Dedifferentiated amniotic fluid mesenchymal stem cell (primary cell): ENCODE measurements around the gene DNAJB2.

Source experiments
- DNase-seq: peaks from one replicate; pipeline ENCODE4 v3.0.0-alpha.2; 2016; ENCODE audit errors: extremely low spot score

DNAJB2 gene

GRCh38 chr2:219279151-219279915 is at the start of gene DNAJB2:
Gene DNAJB2, plus strand, starts transcription at chr2:219279366. Its CDS starts 468 bp downstream, at chr2:219279834.
- DNase-seq: peak; percentile 97

GRCh38 chr2:219230059-219230540 is 49.1 kb upstream of the DNAJB2 start:
- no peak for DNase-seq

DNA sequence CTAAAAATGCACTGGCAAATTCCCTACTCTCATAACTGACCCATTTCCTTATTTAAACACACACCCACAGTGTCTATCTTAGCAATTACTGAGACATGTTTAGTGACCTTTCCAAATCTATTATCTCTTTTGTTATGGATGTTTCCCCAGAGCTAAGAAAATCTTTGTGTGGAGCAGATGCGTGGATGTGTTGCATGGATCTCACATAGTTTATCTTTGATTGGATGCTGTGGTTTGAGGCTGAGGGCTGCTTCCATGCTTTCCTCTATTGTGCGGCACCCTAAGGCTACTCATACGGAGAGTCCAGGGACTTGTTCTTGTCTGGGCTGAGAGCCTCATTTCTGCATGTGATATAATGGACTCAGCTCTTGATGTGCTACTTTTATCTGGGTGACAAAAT is 44.8 kb upstream of the DNAJB2 start:
- no peak for DNase-seq

GRCh38 chr2:219243291-219243761 is 35.8 kb upstream of the DNAJB2 start:
- no peak for DNase-seq

DNA sequence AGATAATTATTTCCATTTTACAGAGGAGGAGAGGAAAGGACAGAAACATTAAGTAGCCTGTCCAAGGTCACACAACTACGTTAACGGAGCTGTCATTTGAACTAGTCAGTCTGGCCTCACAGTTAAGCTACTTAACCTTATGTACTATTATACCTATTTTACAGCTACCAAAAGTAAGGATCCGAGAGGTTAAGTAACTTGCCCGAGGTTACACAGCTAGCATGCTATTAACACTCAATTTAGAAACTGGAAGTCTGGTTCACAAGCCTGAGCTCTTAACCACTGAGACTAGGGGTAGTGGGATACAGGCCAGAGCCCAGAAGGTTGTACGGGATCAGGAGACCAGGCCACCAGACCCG is 34.4 kb upstream of the DNAJB2 start:
- DNase-seq: no peak

- peak; percentile 93 for DNase-seq
Measured at GRCh38 chr2:219245148-219245898, 33.8 kb upstream of the DNAJB2 start, which contains the start of the genes GLB1L and STK16. Gene GLB1L, minus strand, starts transcription at chr2:219245444. Its CDS starts 1,871 bp downstream, at chr2:219243573. Gene STK16, plus strand, starts transcription at chr2:219245479. Its CDS starts 521 bp downstream, at chr2:219246000.

DNA sequence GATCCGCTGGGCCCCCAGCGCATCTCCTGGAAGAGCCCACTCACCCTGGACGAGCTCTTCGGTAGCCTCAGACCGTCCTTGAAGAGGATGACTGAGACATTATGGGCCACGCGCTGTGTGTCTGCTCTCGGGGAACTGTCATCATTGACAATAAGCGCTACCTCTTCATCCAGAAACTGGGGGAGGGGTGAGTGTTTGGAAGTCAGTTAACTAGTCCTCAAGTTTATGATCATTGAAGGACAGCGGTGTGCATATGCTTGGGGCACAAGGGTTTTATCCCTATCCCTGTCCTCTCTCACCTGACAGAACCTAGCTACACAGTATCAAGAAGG is 33.3 kb upstream of the DNAJB2 start:
- DNase-seq: no peak

DNA sequence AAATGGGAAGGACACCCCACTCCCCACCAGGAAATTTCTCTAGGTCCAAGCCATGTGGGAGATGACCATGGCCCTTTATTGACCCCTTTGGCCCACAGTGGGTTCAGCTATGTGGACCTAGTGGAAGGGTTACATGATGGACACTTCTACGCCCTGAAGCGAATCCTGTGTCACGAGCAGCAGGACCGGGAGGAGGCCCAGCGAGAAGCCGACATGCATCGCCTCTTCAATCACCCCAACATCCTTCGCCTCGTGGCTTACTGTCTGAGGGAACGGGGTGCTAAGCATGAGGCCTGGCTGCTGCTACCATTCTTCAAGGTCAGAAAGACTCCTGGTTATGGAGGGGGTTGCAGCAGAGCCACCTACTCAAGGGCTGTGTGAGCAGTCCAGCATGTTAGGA is 32.6 kb upstream of the DNAJB2 start:
- DNase-seq: no peak

DNA sequence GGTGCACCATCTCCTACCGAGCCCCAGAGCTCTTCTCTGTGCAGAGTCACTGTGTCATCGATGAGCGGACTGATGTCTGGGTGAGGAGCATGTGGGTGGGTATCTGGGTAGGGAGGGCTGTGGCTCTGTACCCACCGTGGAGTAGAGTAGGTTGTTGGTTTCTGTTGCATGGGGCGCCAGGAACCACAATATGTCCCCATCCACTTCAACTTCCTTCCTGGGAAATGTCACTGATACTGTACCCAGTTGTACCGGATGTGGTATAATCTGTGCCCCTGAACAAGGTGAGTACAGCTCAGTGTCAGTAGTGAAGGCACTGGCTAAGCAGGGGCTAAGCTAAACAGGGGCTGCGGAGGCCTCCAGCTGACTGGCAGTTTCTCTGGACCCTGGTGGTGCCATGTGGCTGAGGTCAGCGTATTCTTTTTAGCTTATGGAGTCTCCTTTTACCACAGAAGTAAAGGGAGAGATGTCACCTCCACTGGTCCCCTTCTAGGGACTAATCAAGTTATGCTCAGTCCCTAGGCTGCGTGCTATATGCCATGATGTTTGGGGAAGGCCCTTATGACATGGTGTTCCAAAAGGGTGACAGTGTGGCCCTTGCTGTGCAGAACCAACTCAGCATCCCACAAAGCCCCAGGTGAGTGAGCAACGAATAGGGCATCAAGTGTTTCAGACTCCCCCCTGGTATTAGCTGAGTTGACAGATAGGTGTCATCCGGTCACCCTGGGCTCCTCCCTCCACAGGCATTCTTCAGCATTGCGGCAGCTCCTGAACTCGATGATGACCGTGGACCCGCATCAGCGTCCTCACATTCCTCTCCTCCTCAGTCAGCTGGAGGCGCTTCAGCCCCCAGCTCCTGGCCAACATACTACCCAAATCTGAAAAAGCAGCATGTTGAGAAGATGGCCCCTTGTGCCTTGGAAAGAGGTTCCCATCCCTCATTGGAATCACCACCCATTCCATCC is 31.2 kb upstream of the DNAJB2 start:
- no peak for DNase-seq

- no peak for DNase-seq
Measured at GRCh38 chr2:219248845-219249202, 30.3 kb upstream of the DNAJB2 start.

- peak; percentile 68 for DNase-seq
Measured at GRCh38 chr2:219249203-219249980, 29.8 kb upstream of the DNAJB2 start.

- DNase-seq: no peak
Measured at GRCh38 chr2:219250049-219250781, 29.0 kb upstream of the DNAJB2 start.

DNA sequence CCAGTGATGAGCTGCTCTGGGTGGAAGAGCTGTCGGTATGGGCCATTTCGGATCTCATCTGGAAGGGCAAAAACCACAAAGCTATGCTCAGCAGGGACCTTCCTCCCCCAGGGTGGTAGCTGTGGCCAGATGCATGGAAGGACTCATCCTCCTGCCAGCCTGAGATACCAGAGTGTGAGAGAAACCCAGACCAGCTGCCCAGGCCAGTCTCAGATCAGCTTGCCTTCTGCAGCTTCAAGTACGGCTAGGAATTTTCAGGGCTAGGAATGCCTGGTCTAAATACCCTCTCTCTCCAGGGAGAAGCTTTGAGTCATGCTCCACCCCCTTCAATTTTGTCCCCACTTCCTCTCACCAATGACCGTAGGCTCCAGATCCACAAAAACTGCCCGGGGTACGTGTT is 27.5 kb upstream of the DNAJB2 start:
- no peak for DNase-seq

GRCh38 chr2:219252084-219252483 is 27.1 kb upstream of the DNAJB2 start:
- no peak for DNase-seq

DNA sequence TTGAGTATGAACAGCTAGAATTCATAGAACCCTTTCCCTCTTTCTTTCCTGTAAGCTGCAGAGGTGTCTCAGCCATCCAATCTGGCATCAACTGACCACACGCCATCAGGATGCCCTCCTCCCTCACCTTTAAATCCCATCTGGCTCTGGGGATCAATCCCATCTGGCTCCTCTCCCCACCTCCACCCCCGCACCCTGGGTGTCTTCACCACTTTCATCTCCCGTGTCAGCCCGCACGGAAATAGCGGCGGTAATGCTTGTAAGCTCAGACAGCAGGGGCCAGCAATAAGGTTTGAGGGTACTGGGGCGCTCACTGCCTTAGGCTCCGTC is 26.6 kb upstream of the DNAJB2 start:
- no peak for DNase-seq

GRCh38 chr2:219252900-219253752 is 26.0 kb upstream of the DNAJB2 start, which contains the start of gene TUBA4B:
Gene TUBA4B, plus strand, starts transcription at chr2:219253243. Its CDS starts 165 bp downstream, at chr2:219253408.
- DNase-seq: no peak

GRCh38 chr2:219253753-219254589 is 25.2 kb upstream of the DNAJB2 start, which contains the start of gene TUBA4A:
Gene TUBA4A, minus strand, starts transcription at chr2:219253918. Its CDS starts 60 bp downstream, at chr2:219253858.
- DNase-seq: no peak

DNA sequence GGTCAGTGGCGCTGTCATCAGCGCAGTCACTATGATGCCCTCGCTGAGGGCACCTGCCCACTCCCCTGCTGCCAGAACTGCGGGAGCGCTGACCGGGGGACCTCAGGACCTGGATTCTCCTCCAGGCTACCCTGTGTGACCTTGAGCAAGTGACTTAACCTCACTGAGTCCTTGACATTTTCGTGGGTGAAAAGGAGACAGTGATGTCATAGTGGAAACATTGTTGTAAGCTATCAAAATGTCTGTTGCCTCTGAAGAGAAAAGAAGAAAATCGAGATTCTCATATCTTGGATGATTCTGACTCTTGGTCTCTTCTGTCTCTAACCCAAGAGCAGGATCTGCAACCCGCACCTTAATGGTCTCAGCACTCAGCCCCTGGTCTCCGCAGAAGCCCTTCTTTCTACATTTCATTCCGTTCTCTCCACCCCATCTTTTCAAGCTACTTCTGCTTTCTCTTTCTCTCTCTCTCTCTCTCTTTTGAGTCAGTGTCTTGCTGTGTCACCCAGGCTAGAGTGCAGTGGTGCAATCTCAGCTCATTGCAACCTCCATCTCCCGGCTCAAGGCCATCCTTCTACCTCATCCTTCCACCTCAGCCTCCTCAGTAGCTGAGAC is 24.5 kb upstream of the DNAJB2 start:
- DNase-seq: no peak
